ENCODE results near the gene METTL2A.

GRCh38 chr17:62380253-62380652 is 43.4 kb upstream of the METTL2A start, which contains the start of gene EFCAB3:
- TF ChIP-seq CTCF (IDR thresholded peaks at IDR 0.05) (no peak), POLR2A (IDR thresholded peaks at IDR 0.05) (no peak)
